Right atrium auricular region (tissue), 2 donors: ENCODE measurements around the gene ANKRD33B. TPM values are rescaled to one million over a fixed set of nuclear protein-coding genes. Genes with fewer than 3 reads are reported as not detected.

Source experiments
- DNase-seq: peaks from one replicate; pipeline ENCODE4 v3.0.0-alpha.2; 2019; ENCODE audit warnings: low spot score
- H3K27ac ChIP-seq, 2 donors: fragments of 200-600 bp; sonication (generic); 1 replicate in 1 of 2; 2 replicates in 1 of 2; pipeline ENCODE4 v1.5.1; 2016 to 2019
- H3K27me3 ChIP-seq, 2 donors: fragments of 200-600 bp; sonication (generic); one replicate each; pipeline versions ENCODE4 v1.5.1 to v1.6.0; 2017 to 2019
- H3K36me3 ChIP-seq: fragments of 200-600 bp; sonication (generic); one replicate; pipeline ENCODE4 v1.5.1; 2016
- H3K4me1 ChIP-seq, 2 donors: fragments of 200-600 bp; sonication (generic); one replicate each; pipeline versions ENCODE4 v1.5.1 to v1.6.0; 2017 to 2019
- H3K4me3 ChIP-seq, 2 donors: fragments of 200-600 bp; sonication (generic); 1 replicate in 1 of 2; 2 replicates in 1 of 2; pipeline ENCODE4 v1.5.1; 2017 to 2019; ENCODE audit warnings: mild to moderate bottlenecking in 1 of 2, moderate library complexity in 1 of 2
- H3K9me3 ChIP-seq, 2 donors: fragments of 200-600 bp; sonication (generic); one replicate each; pipeline ENCODE4 v1.5.1; 2019
- total RNA-seq, 2 donors: library from RNA; depleted of rRNA; stranded (reverse); fragments of >200 nt; gene quantifications; one replicate each; pipeline ENCODE4 v1.1.0, GENCODE V29; 2016
- TF ChIP-seq, protein P1 (sequence below), 2 donors: fragments of 200-600 bp; sonication (generic); IDR thresholded peaks; one replicate each; pipeline ENCODE4 v1.5.1; 2019; ENCODE audit warnings: antibody characterized with exemption in 2 of 2

The ANKRD33B gene
- total RNA-seq, 2 donors from 2014 or later: 1.2 to 4.7 TPM

DNA sequence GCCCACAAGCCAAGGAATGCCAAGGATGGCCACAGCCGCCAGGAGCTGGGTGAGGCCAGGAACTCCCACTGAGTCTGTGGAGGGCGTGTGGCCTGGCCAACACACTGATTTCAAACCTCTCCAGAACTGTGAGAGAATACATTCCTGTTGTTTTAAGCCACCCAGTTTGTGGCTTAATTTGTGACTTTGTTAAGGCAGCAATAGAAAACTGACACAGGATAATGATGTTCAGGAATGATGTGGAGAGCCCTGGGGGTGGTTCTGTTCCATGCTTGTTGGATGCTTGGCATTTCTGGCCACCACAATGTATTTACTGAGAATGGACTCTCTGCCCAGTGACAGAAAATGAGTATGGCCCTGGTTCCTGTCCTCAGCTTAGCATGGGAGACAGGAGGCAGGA lies 114.4 kb downstream of the ANKRD33B start:
- H3K9me3 ChIP-seq: no peaks in the 10 kb centered on the region
- no peak overlapping the region for H3K4me3 ChIP-seq
- TF ChIP-seq, protein P1, sequence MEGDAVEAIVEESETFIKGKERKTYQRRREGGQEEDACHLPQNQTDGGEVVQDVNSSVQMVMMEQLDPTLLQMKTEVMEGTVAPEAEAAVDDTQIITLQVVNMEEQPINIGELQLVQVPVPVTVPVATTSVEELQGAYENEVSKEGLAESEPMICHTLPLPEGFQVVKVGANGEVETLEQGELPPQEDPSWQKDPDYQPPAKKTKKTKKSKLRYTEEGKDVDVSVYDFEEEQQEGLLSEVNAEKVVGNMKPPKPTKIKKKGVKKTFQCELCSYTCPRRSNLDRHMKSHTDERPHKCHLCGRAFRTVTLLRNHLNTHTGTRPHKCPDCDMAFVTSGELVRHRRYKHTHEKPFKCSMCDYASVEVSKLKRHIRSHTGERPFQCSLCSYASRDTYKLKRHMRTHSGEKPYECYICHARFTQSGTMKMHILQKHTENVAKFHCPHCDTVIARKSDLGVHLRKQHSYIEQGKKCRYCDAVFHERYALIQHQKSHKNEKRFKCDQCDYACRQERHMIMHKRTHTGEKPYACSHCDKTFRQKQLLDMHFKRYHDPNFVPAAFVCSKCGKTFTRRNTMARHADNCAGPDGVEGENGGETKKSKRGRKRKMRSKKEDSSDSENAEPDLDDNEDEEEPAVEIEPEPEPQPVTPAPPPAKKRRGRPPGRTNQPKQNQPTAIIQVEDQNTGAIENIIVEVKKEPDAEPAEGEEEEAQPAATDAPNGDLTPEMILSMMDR (IDR thresholded peaks at IDR 0.05): no peak
- H3K4me1 ChIP-seq: no peaks in the 10 kb centered on the region
- H3K27me3 ChIP-seq: no peaks in the 10 kb centered on the region
- H3K36me3 ChIP-seq: peaks cover 38% of the 10 kb centered on the region
- no peak overlapping the region for H3K27ac ChIP-seq
- DNase-seq: no peak

DNA sequence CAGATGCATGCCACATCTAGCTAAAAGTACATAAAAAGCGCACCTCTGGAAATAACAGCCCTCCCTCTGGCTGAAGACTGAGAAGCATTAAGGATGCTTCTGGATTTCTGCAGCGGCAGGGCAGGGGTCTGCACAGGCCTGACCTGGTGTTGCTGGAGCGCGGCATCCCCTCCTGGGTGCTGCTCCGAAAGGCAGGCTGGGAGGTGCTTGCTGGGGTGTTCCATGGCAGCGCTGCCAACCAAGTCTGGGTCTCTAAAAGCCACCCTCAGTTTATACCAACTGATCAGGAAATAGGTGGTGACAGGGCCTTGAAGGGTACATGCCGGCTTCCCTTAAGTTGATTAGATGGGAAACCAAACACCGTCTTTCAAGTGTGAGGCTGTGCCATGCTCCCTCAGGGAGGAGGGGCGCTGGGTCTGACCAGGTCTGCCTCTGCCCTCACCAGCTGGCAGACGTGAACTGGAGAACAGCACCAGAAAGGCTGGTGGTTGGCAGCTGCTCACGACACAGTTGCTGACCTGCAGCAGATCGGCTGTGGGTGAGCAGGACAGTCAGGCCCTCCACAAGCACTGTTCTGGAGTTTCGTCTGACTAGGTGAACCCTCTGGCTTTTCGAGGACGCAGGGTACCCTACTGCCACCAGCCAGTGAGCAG lies 115.6 kb downstream of the ANKRD33B start:
- Histone ChIP-seq H3K27me3 (no peaks in the 10 kb centered on the region), H3K27ac (no peak overlapping the region), H3K36me3 (peaks cover 39% of the 10 kb centered on the region), H3K9me3 (no peaks in the 10 kb centered on the region), H3K4me1 (no peaks in the 10 kb centered on the region), H3K4me3 (no peak overlapping the region)
- DNase-seq: no peak
- TF ChIP-seq, protein P1 (IDR thresholded peaks at IDR 0.05): no peak

DNA sequence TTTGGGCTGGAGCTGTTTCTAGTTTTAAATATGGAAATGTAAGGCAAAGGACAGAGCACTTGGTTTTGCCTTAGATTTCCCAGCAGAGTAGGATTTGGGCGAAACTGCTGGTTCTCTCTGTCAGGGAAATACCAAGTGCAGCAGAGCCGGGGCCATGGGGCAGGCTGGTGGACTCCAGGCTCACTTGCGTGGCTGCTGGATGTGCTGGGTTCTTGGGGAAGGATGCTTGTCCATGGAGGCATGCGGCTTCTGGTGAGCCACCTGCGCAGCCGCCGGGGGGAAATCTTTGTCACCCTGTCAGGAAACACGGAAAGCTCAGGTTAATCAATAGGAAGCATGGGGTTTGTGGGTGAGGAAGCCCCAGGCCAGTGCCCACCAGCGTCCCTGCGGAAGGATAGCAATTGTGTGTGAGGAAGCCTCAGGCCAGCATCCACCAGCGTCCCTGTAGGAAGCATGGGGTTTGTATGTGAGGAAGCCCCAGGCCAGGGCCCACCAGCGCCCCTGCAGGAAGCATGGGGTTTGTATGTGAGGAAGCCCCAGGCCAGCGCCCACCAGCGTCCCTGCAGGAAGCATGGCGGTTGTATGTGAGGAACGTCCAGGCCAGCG lies 117.1 kb downstream of the ANKRD33B start:
- TF ChIP-seq, protein P1 (IDR thresholded peaks at IDR 0.05): no peak
- Histone ChIP-seq H3K27ac (no peak overlapping the region), H3K4me3 (no peak overlapping the region), H3K9me3 (no peaks in the 10 kb centered on the region), H3K27me3 (no peaks in the 10 kb centered on the region), H3K36me3 (peaks cover 39% of the 10 kb centered on the region), H3K4me1 (no peaks in the 10 kb centered on the region)
- DNase-seq: no peak

DNA sequence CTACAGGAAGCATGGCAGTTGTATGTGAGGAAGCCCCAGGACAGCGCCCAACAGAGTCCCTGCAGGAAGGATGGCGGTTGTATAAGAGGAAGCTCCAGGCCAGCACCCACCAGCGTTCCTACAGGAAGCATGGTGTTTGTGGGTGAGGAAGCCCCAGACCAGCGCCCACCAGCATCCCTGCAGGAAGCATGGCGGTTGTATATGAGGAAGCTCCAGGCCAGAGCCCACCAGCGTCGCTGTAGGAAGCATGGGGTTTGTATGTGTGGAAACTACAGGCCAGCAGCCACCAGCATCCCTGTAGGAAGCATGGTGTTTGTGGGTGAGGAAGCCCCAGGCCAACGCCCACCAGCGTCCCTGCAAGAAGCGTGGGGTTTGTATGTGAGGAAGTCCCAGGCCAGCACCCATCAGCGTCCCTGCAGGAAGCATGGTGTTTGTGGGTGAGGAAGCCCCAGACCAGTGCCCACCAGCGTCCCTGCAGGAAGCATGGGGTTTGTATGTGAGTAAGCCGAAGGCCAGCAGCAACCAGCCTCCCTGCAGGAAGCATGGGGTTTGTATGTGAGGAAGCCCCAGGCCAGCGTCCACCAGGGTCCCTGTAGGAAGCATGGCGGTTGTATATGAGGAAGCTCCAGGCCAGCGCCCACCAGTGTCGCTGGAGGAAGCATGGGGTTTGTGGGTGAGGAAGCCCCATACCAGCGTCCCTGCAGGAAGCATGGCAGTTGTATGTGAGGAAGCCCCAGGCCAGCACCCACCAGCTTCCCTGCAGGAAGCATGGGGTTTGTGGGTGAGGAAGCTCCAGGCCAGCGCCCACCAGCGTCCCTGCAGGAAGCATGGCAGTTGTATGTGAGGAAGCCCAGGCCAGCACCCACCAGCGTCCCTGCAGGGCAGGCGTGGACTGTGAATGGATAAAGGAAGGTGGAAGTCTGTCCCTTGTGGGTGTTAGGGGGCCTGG lies 118.1 kb downstream of the ANKRD33B start:
- Histone ChIP-seq H3K36me3 (peaks cover 39% of the 10 kb centered on the region), H3K4me1 (no peaks in the 10 kb centered on the region), H3K9me3 (no peaks in the 10 kb centered on the region), H3K27ac (no peak overlapping the region), H3K4me3 (no peak overlapping the region), H3K27me3 (no peaks in the 10 kb centered on the region)
- no peak for DNase-seq
- TF ChIP-seq, protein P1 (IDR thresholded peaks at IDR 0.05): no peak

DNA sequence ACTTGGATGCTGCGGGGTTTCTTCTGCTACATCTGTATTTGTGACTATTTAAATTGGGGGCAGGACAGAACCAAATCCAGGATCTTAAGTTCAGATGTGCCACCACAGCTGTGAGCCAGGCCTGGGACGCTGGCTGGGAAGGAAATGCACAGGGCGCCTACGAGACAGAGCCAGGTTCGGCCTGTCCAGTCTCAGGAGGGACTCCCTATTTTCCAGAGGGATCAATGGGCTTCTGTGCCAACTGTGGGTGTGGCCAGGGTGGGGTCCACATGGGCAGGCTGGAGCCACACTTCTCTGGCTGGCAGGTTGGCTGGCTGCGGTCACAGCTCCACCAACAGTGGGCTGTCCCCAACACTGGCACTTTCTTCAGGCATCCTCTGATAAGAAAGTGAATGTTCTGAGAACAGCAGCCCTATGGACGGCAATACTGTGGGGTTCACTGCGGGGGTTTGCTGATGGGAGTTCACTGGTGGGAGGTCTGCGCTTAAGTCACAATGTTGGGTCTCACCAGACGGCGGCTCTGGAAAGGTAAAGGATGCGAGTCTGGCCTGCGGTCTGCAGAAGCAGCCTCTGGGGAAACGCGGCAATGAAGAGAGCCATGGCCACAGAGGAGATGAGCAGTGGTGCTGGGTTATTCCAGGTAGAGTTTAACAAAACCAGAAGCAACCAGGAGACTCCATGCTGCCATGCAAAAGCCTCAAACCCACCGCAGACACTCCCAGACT lies 119.1 kb downstream of the ANKRD33B start:
- H3K27ac ChIP-seq: no peak overlapping the region
- H3K4me3 ChIP-seq: no peak overlapping the region
- no peaks in the 10 kb centered on the region for H3K4me1 ChIP-seq
- peaks cover 33% of the 10 kb centered on the region for H3K36me3 ChIP-seq
- DNase-seq: no peak
- TF ChIP-seq, protein P1 (IDR thresholded peaks at IDR 0.05): no peak
- H3K27me3 ChIP-seq: no peaks in the 10 kb centered on the region
- H3K9me3 ChIP-seq: no peaks in the 10 kb centered on the region
